Measurements from ENCODE around the gene LRRK1.

LRRK1 gene

DNA sequence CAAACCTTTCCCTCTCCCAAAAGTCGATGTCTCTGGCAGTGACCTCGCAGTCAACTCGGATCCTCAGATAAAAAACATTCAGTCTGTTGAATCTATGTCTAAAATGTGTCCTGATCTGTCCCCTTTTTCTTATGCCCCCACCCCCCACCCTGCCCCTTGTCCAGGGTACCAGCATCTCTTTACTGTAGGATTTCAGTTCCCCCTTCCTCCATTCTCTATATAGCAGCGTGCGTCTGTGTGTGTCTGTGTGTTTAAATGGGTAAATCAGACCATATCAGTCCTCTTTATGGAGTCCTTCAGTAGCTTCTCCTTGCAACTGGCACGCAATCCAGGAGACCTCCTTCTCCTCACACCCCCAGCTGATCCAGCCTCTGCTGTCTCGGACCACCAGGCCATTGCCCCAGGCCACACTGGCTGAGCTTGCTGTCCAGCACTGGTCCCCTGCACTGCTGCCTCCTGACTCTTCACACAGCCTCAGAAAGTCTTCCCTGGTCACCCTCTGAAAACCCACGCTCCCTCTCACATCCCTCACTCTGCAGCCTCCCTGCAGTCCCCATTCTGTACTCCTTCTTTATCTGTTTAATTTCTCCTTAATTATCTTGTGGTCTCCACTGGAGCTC, 1.5 kb downstream of the LRRK1 start:
- no peaks in the 10 kb centered on the region for H4K20me1 ChIP-seq (ENCODE audit: insufficient read depth, low read length)
- no peaks in the 10 kb centered on the region for H3K36me3 ChIP-seq (ENCODE audit: insufficient read depth, low read length)
- H3K4me2 ChIP-seq (ENCODE audit: insufficient read depth, low read length), result no peak overlapping the region
- no peaks in the 10 kb centered on the region for H3K9me3 ChIP-seq (ENCODE audit: insufficient read depth, low read length, severe bottlenecking)
- no peak overlapping the region for H3K9ac ChIP-seq (ENCODE audit: low read depth, low read length)
- no peaks in the 10 kb centered on the region for H3K4me1 ChIP-seq (ENCODE audit: insufficient read depth, low read length)
- TF ChIP-seq EZH2 (IDR thresholded peaks at IDR 0.05; ENCODE audit: borderline replicate concordance, low read depth, low read length, severe bottlenecking), result no peak
- TF ChIP-seq, protein P1, sequence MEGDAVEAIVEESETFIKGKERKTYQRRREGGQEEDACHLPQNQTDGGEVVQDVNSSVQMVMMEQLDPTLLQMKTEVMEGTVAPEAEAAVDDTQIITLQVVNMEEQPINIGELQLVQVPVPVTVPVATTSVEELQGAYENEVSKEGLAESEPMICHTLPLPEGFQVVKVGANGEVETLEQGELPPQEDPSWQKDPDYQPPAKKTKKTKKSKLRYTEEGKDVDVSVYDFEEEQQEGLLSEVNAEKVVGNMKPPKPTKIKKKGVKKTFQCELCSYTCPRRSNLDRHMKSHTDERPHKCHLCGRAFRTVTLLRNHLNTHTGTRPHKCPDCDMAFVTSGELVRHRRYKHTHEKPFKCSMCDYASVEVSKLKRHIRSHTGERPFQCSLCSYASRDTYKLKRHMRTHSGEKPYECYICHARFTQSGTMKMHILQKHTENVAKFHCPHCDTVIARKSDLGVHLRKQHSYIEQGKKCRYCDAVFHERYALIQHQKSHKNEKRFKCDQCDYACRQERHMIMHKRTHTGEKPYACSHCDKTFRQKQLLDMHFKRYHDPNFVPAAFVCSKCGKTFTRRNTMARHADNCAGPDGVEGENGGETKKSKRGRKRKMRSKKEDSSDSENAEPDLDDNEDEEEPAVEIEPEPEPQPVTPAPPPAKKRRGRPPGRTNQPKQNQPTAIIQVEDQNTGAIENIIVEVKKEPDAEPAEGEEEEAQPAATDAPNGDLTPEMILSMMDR (IDR thresholded peaks at IDR 0.05; ENCODE audit: borderline replicate concordance, extremely low read depth, low read length, poor library complexity, severe bottlenecking), result no peak
- no peak overlapping the region for H3K27ac ChIP-seq (ENCODE audit: low read length)
- no peaks in the 10 kb centered on the region for H3K79me2 ChIP-seq (ENCODE audit: insufficient read depth, low read length)
- H3K4me3 ChIP-seq (ENCODE audit: low read depth in 1 of 2, low read length in 2 of 2), result no peak overlapping the region
- ATAC-seq (ENCODE audit: insufficient read depth, low read depth), result no peak
- no peak overlapping the region for H2AFZ ChIP-seq (ENCODE audit: low read depth, low read length)
- DNase-seq, result no peak
- no peaks in the 10 kb centered on the region for H3K27me3 ChIP-seq (ENCODE audit: insufficient read depth, low read length, poor library complexity)

DNA sequence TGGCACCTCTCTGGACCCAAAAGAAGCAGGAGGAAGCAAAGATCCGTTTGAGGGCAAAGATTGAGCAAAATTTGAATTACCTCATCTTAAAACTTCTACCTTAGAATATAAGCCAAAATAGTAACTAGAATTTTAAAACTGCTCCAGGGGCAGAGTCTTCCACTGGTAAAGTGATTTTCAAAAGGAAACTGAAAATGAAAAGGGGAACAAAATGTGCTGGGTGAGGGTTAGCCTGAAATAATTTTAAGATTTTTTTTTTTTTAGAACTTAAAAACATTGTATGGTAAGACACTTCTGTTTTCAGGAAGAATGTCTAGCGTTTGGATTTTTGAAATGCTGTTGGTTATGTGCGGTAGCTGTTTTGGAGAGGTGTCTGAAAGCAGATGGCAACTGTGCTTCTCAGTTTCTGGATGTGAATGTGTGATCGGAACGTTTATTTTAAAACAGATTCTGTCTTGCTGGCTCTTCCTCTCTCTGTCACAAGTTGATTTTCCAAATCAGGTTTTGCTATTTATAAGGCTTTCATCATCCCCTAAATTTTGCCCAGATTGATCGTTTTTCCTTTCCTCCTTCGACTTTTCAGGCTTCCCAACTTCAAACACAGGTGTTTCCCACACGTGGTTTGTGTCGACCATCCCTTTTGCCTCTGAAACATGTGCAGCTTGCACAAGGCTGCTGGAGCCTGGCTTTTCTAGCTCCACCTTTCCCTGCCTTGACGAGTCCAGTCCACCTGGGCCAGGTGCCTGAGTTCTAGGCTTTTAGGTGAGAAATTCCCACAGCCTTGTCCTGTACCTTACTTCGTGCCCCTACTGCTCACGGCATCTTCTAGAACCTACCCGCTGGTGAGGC, 3.3 kb downstream of the LRRK1 start:
- Histone ChIP-seq H2AFZ (ENCODE audit: low read depth, low read length) (no peak overlapping the region), H3K9ac (ENCODE audit: low read depth, low read length) (no peak overlapping the region), H3K9me3 (ENCODE audit: insufficient read depth, low read length, severe bottlenecking) (no peaks in the 10 kb centered on the region), H3K4me3 (ENCODE audit: low read depth in 1 of 2, low read length in 2 of 2) (no peak overlapping the region), H3K4me2 (ENCODE audit: insufficient read depth, low read length) (no peak overlapping the region), H4K20me1 (ENCODE audit: insufficient read depth, low read length) (no peaks in the 10 kb centered on the region), H3K79me2 (ENCODE audit: insufficient read depth, low read length) (no peaks in the 10 kb centered on the region), H3K27ac (ENCODE audit: low read length) (no peak overlapping the region), H3K36me3 (ENCODE audit: insufficient read depth, low read length) (no peaks in the 10 kb centered on the region), H3K4me1 (ENCODE audit: insufficient read depth, low read length) (no peaks in the 10 kb centered on the region), H3K27me3 (ENCODE audit: insufficient read depth, low read length, poor library complexity) (no peaks in the 10 kb centered on the region)
- ATAC-seq (ENCODE audit: insufficient read depth, low read depth) (no peak), DNase-seq (no peak)
- TF ChIP-seq, protein P1 (IDR thresholded peaks at IDR 0.05; ENCODE audit: borderline replicate concordance, extremely low read depth, low read length, poor library complexity, severe bottlenecking), result no peak
- TF ChIP-seq EZH2 (IDR thresholded peaks at IDR 0.05; ENCODE audit: borderline replicate concordance, low read depth, low read length, severe bottlenecking), result no peak

DNA sequence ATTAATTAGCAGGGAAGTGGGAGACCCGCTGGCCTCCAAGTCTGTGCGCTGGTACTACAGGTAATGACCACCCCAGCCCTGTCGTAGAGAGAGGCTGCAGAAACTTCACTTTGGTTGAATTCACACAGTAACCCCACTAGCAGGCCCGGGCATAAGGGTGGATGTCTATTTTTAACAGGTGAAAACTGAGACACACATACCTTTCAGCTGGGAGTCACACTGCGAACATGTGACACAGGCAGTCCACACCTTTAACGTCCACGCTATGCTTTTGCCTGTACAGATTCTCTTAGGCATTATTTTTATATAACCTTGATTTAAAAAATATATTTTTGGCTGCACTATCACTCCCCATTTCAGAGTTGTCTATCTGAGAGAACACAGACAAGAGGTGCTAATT, 3.9 kb downstream of the LRRK1 start:
- Histone ChIP-seq H3K4me2 (ENCODE audit: insufficient read depth, low read length) (no peak overlapping the region), H3K36me3 (ENCODE audit: insufficient read depth, low read length) (no peaks in the 10 kb centered on the region), H3K9ac (ENCODE audit: low read depth, low read length) (no peak overlapping the region), H4K20me1 (ENCODE audit: insufficient read depth, low read length) (no peaks in the 10 kb centered on the region), H2AFZ (ENCODE audit: low read depth, low read length) (no peak overlapping the region), H3K27ac (ENCODE audit: low read length) (no peak overlapping the region), H3K9me3 (ENCODE audit: insufficient read depth, low read length, severe bottlenecking) (no peaks in the 10 kb centered on the region), H3K4me3 (ENCODE audit: low read depth in 1 of 2, low read length in 2 of 2) (no peak overlapping the region), H3K79me2 (ENCODE audit: insufficient read depth, low read length) (no peaks in the 10 kb centered on the region), H3K4me1 (ENCODE audit: insufficient read depth, low read length) (no peaks in the 10 kb centered on the region), H3K27me3 (ENCODE audit: insufficient read depth, low read length, poor library complexity) (no peaks in the 10 kb centered on the region)
- TF ChIP-seq, protein P1 (IDR thresholded peaks at IDR 0.05; ENCODE audit: borderline replicate concordance, extremely low read depth, low read length, poor library complexity, severe bottlenecking), result no peak
- TF ChIP-seq EZH2 (IDR thresholded peaks at IDR 0.05; ENCODE audit: borderline replicate concordance, low read depth, low read length, severe bottlenecking), result no peak
- DNase-seq (no peak), ATAC-seq (ENCODE audit: insufficient read depth, low read depth) (no peak)
